Stomach (tissue), 4 donors: ENCODE data around the gene KRT12.

Source experiments
- CTCF ChIP-seq, 7 experiments: fragments of 450-650 bp in 4 of 7; fragments of 200-600 bp in 3 of 7; sonication (generic) in 3 of 7; IDR thresholded peaks; one replicate each; pipeline ENCODE4 v1.5.1; 2016 to 2019; ENCODE audit warnings: antibody characterized with exemption in 7 of 7, control low read depth in 2 of 7, mild to moderate bottlenecking in 1 of 7
- POLR2A ChIP-seq, 4 donors: fragments of 450-650 bp; IDR thresholded peaks; one replicate each; pipeline ENCODE4 v1.6.1; 2016; ENCODE audit warnings: antibody characterized with exemption in 4 of 4, control low read depth in 2 of 4, mild to moderate bottlenecking in 1 of 4, moderate library complexity in 1 of 4

- no peak for TF ChIP-seq CTCF (IDR thresholded peaks at IDR 0.05)
- no peak for TF ChIP-seq POLR2A (IDR thresholded peaks at IDR 0.05)
Observed at GRCh38 chr17:40879026-40879425, 12.0 kb upstream of the KRT12 start.
